Pons (tissue), 1 donor: Measurements from ENCODE around the gene CSNK2A1.
"Not testable (repeated sequence)": the region's sequence is repeated elsewhere in the genome, so short reads cannot be mapped to it uniquely, and the experiment has no call there.

ENCODE experiments used
- DNase-seq: peaks from one replicate; pipeline ENCODE4 v3.0.0-alpha.2; 2016; ENCODE audit warnings: low spot score

The CSNK2A1 gene

GRCh38 chr20:454951-455350 lies 88.6 kb downstream of the CSNK2A1 start:
- DNase-seq: no peak

GRCh38 chr20:452021-452420 lies 91.6 kb downstream of the CSNK2A1 start:
- not testable (repeated sequence) for DNase-seq

GRCh38 chr20:445514-446336 lies 97.9 kb downstream of the CSNK2A1 start:
- no peak for DNase-seq

GRCh38 chr20:444862-445426 lies 98.6 kb downstream of the CSNK2A1 start:
- DNase-seq: no peak

GRCh38 chr20:444117-444516 lies 99.5 kb downstream of the CSNK2A1 start:
- DNase-seq: no peak

- no peak for DNase-seq
Observed at GRCh38 chr20:443223-443775, 100.3 kb downstream of the CSNK2A1 start.

- DNase-seq: no peak
Observed at GRCh38 chr20:440636-441035, 103.0 kb downstream of the CSNK2A1 start.

GRCh38 chr20:440148-440547 lies 103.4 kb downstream of the CSNK2A1 start:
- DNase-seq: no peak

GRCh38 chr20:438571-439469 lies 104.8 kb downstream of the CSNK2A1 start:
- no peak for DNase-seq

GRCh38 chr20:437787-438486 lies 105.7 kb downstream of the CSNK2A1 start:
- no peak for DNase-seq

- DNase-seq: no peak
Observed at GRCh38 chr20:436476-436875, 107.1 kb downstream of the CSNK2A1 start.

GRCh38 chr20:435558-435957 lies 108.0 kb downstream of the CSNK2A1 start:
- no peak for DNase-seq

GRCh38 chr20:434661-435419 lies 108.8 kb downstream of the CSNK2A1 start:
- no peak for DNase-seq

GRCh38 chr20:434221-434620 lies 109.4 kb downstream of the CSNK2A1 start:
- DNase-seq: no peak

- no peak for DNase-seq
Observed at GRCh38 chr20:433300-433975, 110.2 kb downstream of the CSNK2A1 start.

GRCh38 chr20:432677-433299 lies 110.8 kb downstream of the CSNK2A1 start:
- no peak for DNase-seq

GRCh38 chr20:432208-432607 lies 111.4 kb downstream of the CSNK2A1 start:
- DNase-seq: no peak

- peak; percentile 88 for DNase-seq
Observed at GRCh38 chr20:431012-431904, 112.3 kb downstream of the CSNK2A1 start.
